ENCODE results near the gene FXYD6.

Gene FXYD6

DNA sequence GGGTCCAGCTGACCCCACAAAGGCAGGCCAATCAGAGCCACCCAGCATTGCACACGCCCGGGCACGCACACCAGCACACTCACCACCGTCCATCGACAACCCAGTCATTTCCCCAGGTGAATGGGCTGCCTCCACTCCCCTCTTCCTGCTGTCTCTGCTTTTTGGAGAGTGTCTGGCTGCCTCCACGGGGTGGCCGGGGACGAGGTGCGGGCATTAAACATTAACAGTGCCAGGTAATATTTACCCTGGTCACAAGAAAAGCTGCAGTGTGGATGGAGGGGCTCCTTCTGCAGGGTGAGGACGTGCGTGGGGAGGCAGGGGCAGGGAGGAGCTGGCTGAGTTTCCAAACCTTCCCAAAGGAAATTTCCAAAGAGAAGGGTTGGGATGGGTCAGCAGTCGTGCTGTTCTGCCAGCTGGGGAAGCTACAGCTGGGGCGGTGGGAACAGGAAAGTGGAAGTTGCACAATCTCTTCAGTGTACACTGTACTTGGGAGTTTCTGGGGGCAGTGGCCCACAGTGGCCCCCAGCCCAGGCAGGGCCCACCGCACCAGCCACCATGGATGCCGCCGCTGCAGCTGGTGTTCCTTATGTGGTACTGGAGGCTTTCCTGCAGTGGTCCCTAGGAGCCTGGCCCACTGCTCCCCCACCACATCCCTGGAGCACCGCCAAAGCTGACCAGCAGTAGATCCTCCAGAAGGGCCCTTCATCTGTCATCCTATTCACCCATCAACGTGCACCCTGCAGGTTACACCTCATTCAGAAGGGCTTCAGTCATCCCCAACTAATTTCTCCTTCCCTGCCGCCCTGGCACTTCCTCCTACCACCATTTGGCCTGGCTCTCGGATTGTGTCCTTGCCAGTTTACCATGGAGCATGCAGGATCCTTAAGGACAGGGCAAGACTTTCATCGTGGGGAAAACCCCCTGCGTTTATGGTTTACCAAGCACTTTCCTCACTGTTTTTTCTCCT is 51.6 kb downstream of the FXYD6 start, which contains the start of gene FXYD2:
TSS of gene FXYD2 (minus strand) at position 174 of the 967 bp plus-strand sequence. CDS start at position 108, 66 bp downstream.
- Mint-ChIP-seq H3K4me3 (no peak within 1 kb of the TSS), H3K9me3 (no peaks in the 10 kb centered on the region), H3K27ac (no peak within 1 kb of the TSS), H3K4me1 (ENCODE audit: low read depth) (peaks cover 20% of the 10 kb centered on the region), H3K27me3 (ENCODE audit: low read depth) (no peaks in the 10 kb centered on the region), H3K36me3 (ENCODE audit: low read depth) (no peaks in the 10 kb centered on the region)
- DNase-seq (ENCODE audit: low spot score), result no peak

DNA sequence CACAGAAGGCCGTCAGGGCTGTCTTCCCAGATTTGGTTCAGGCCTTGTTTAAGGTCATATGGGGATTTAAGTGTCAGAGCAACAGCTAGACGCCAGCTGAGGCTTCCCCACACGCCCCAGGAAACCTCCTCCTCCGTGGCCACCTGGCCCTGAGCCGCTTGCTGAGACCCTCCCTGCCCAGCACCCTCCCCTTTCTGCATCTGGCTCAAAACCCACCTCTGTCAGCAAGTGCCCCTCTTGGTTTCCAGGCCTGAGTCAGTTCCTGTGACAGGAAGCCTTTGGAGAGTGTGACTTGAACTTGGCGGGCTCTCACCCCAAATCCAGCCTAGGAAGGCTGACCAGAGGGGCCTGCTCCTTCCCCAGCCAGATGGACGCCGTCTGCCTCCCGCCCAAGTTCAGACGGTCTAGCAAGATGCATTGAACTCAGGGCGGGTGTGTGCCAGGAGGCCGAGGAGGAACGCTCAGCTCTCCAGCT is 52.5 kb downstream of the FXYD6 start:
- Mint-ChIP-seq H3K4me3 (no peak overlapping the region), H3K36me3 (ENCODE audit: low read depth) (no peaks in the 10 kb centered on the region), H3K27me3 (ENCODE audit: low read depth) (no peaks in the 10 kb centered on the region), H3K4me1 (ENCODE audit: low read depth) (peaks cover 21% of the 10 kb centered on the region), H3K27ac (no peak overlapping the region), H3K9me3 (no peaks in the 10 kb centered on the region)
- DNase-seq (ENCODE audit: low spot score), result no peak

DNA sequence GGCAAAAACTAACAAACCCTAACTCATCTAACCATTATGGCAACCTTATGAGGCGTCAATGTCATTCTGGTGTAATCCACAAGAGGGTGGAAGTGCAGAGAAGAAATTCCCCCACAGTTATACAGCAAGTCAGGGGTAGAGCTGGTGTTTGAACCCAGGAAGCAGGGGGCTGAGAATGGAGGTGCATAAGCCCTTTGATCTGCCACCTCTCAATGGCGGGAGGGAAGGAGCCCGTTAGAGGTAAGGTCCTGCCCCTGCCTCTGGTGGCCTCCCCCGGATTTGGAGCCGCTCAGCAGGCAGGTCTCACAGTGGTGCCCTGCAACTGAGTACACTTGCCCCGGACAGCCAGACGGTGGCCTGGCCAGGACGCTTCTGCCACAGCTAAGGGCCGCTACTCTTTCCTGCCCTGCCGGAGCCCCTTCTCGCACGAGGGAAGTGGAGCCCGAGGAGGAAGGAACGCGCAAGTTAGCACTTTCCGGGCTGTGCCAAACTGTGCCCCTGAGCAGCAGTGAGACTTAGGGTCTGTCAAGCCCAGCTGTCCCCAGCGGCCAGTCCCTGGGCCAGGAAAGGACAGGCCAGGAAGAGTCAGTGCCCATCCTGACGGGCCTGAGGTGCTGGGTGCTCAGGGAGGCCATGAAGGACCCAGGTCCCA is 53.0 kb downstream of the FXYD6 start:
- H3K27me3 Mint-ChIP-seq (ENCODE audit: low read depth), result no peaks in the 10 kb centered on the region
- H3K9me3 Mint-ChIP-seq, result no peaks in the 10 kb centered on the region
- H3K4me3 Mint-ChIP-seq, result no peak overlapping the region
- H3K4me1 Mint-ChIP-seq (ENCODE audit: low read depth), result peaks cover 20% of the 10 kb centered on the region
- H3K36me3 Mint-ChIP-seq (ENCODE audit: low read depth), result no peaks in the 10 kb centered on the region
- no peak for DNase-seq (ENCODE audit: low spot score)
- H3K27ac Mint-ChIP-seq, result no peak overlapping the region

DNA sequence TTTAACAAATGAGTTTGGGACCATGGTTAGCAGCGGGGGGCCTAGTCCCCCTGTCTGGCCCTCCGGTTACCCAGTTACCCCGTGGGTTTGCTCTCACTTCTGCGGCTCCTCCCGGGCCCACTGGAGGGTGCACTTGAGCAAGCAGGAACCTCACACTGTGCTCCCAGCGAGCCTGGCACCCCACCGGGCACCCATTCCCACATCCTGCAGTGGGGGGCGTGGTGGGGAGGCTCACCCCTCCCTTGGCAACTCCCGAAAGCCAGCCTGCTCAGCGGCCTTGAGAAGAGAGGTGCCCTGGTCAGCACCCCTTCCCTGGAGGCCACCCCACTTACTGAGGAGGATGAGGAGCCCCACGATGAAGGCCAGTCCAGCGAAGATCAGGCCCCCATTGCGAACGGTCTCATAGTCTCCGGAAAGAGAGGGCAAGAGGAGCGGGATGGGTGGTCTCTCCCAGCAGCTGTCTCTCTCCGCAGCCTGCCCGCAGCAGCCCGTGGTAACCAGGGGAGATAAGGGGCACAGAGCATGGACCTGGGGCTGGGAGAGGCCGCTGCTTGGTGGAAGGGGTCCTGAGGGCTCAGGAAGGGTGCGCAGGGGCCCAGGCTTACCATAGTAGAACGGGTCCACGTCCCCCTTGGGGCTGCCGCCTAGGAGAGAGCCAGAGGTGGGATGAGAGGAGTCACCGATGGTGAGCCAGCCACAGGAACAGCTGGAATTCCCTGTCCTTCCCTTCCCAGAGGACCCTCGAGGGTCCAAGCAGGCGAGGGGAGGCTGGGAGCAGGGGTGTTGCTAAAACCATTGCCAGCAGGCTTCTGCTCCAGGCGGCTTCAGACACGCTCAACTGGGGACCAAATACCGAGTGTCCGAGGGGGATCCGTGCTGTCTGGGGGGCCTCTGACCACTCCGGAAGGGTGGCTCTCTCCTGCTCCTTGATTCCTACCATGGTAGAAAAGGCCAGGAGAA is 54.1 kb downstream of the FXYD6 start:
- no peaks in the 10 kb centered on the region for H3K9me3 Mint-ChIP-seq
- no peak overlapping the region for H3K4me3 Mint-ChIP-seq
- no peaks in the 10 kb centered on the region for H3K27me3 Mint-ChIP-seq (ENCODE audit: low read depth)
- DNase-seq (ENCODE audit: low spot score), result no peak
- H3K27ac Mint-ChIP-seq, result no peak overlapping the region
- H3K36me3 Mint-ChIP-seq (ENCODE audit: low read depth), result no peaks in the 10 kb centered on the region
- H3K4me1 Mint-ChIP-seq (ENCODE audit: low read depth), result peaks cover 25% of the 10 kb centered on the region

DNA sequence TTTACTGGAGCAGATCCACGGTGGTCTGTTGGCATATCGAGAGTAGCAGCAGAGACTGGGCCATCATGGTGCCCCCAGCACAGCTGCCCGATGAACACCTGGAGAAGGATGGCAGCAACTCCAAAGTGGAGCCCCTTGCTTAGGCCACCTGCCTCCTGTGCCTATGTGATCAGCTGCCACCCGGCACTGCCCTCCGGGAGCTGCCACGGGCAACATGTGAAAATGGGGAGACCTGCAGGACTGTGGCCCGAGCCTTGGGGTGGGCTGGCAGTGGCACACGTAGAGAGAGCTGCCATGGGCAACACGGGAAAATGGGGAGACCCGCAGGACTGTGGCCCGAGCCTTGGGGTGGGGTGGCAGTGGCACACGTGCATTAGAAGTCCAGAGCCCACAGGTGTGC is 55.0 kb downstream of the FXYD6 start:
- H3K4me3 Mint-ChIP-seq, result no peak overlapping the region
- H3K9me3 Mint-ChIP-seq, result no peaks in the 10 kb centered on the region
- no peaks in the 10 kb centered on the region for H3K36me3 Mint-ChIP-seq (ENCODE audit: low read depth)
- no peaks in the 10 kb centered on the region for H3K27me3 Mint-ChIP-seq (ENCODE audit: low read depth)
- no peak overlapping the region for H3K27ac Mint-ChIP-seq
- H3K4me1 Mint-ChIP-seq (ENCODE audit: low read depth), result peaks cover 29% of the 10 kb centered on the region
- no peak for DNase-seq (ENCODE audit: low spot score)

DNA sequence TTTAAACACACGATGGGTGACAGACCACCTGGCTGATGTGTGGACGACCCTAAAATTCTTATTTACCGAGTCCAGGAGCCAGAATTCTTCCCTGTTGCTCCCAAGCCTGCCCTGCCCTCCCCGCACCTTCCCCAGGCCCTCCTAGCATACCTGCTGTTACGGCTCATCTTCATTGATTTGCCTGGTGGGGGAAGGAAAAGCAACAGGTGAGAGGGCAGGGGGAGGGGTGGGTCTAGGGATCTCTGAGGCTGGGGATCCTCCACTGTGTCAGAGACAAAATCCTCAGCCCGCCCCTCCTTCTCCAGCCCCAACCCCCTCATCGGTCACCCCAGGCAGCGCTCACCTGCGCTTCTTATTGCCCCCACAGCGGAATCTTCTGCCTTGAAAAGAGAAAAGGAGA is 55.9 kb downstream of the FXYD6 start:
- no peak for DNase-seq (ENCODE audit: low spot score)

DNA sequence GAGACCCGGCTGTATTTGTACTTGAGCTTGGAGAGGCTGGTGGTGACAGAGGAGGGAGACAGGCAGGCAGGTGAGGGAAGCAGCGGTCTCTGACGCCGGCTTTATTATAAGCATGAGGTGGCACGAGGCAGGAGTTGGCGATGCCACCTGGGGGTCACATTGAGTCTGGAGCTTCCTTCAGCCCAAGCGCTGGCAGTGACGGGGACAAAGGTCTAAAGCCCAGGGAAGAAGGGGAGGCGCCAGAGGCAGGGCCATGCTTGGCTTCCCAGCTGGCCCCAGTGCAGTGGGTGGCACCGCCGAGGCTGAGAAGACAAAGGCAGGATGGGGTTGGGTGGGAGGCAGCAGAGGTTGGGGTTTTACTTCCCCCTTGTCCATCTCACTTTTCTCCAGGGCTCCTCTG is 56.4 kb downstream of the FXYD6 start:
- H3K27me3 Mint-ChIP-seq (ENCODE audit: low read depth), result no peaks in the 10 kb centered on the region
- peaks cover 40% of the 10 kb centered on the region for H3K4me1 Mint-ChIP-seq (ENCODE audit: low read depth)
- DNase-seq (ENCODE audit: low spot score), result no peak
- H3K4me3 Mint-ChIP-seq, result no peak overlapping the region
- no peaks in the 10 kb centered on the region for H3K36me3 Mint-ChIP-seq (ENCODE audit: low read depth)
- no peak overlapping the region for H3K27ac Mint-ChIP-seq
- H3K9me3 Mint-ChIP-seq, result no peaks in the 10 kb centered on the region

More for the DNA sequence above, 55.9 kb downstream of the FXYD6 start:
- Mint-ChIP-seq H3K27ac (no peak overlapping the region), H3K4me1 (ENCODE audit: low read depth) (peaks cover 36% of the 10 kb centered on the region), H3K27me3 (ENCODE audit: low read depth) (no peaks in the 10 kb centered on the region), H3K4me3 (no peak overlapping the region), H3K36me3 (ENCODE audit: low read depth) (no peaks in the 10 kb centered on the region), H3K9me3 (no peaks in the 10 kb centered on the region)

DNA sequence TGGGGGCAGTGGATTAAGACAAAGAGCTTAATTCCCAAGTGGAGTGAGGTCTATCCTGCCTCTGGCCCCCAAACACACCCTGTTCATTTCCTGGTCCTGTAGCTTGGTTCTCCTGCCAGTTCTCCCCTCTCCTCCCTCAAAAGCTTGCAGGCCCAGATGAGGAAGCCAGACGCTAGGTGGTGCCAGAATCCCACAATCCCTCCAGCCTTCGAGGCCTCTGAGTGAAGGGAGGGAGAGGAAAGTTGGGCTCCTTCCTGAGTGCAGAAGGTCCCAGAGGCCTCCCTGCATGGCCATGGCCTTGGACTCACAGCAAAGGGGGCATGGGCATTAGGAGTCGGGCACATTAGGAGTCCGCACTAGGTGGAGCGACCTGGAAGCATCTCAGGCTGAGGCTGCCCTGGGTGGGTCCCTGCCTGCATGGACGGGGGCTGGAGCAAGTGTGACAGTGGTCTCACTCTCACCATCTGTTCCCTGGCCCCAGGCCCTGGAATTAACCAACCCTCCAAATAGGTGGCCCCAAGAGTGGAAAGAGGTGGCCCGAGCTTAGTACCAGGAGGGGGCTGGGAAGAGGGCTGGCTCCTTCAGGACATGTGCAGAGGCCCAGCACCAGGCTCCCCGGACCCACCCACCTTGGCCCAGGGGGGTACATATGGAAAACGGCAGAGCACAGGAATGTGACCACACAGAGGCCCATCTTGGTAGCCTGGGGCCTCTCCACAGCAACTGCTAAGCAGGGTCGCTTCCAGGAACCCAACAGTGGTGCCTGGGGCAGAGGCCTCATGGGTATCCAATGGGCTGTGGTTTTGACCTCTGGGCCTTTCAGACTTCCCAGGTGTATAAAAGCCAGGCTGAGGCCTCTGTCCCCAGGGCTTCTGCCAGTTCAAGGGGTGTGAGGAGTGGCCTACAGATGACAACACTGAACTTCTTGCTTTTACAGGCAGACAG is 57.1 kb downstream of the FXYD6 start:
- no peaks in the 10 kb centered on the region for H3K36me3 Mint-ChIP-seq (ENCODE audit: low read depth)
- no peaks in the 10 kb centered on the region for H3K27me3 Mint-ChIP-seq (ENCODE audit: low read depth)
- no peak overlapping the region for H3K4me3 Mint-ChIP-seq
- H3K9me3 Mint-ChIP-seq, result no peaks in the 10 kb centered on the region
- H3K4me1 Mint-ChIP-seq (ENCODE audit: low read depth), result peaks cover 45% of the 10 kb centered on the region
- no peak for DNase-seq (ENCODE audit: low spot score)
- no peak overlapping the region for H3K27ac Mint-ChIP-seq

DNA sequence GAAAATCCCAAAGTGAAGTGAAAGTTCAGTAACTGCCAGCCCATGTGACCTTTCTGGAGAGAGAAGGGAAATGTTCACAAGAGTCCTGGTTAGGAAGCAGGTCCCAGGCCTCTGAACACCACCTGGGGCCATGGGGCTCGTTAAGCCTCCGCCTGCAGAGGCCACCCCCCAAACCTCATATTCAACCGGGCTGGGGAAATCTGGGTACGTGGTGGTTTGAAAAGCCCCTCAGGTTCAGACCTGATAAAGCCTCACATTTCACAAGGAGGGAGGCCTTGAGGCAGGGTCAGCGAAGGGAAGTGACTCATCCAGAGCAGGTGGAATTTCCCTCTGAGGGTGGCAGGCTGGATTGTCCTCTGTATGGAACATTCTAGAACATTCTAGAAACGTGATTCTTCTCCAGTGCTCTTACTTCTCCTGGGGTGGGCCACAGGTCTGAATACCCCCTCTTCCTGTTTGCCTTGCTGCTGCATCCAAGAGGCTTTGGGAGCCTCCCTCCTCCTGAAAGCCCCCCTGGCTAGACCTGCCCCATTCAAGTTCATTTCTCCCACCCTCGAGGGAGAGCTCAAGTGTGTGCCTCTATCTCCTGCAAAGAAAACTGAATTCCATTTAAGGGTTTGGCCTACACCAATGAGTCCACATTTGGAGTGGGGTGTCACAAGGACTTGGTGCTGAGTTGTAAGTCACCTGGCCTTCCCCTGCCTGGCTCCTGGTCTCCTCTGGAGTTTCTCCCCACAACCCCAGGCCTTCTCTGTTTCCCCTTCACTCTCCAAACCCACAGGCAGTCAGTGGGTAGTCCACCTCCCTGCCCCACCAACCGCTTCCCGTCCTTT is 58.2 kb downstream of the FXYD6 start:
- Mint-ChIP-seq H3K36me3 (ENCODE audit: low read depth) (no peaks in the 10 kb centered on the region), H3K27ac (peak overlapping the region; percentile 94), H3K4me3 (no peak overlapping the region), H3K4me1 (ENCODE audit: low read depth) (peaks cover 48% of the 10 kb centered on the region), H3K9me3 (no peaks in the 10 kb centered on the region), H3K27me3 (ENCODE audit: low read depth) (no peaks in the 10 kb centered on the region)
- peak; percentile 74 for DNase-seq (ENCODE audit: low spot score)

DNA sequence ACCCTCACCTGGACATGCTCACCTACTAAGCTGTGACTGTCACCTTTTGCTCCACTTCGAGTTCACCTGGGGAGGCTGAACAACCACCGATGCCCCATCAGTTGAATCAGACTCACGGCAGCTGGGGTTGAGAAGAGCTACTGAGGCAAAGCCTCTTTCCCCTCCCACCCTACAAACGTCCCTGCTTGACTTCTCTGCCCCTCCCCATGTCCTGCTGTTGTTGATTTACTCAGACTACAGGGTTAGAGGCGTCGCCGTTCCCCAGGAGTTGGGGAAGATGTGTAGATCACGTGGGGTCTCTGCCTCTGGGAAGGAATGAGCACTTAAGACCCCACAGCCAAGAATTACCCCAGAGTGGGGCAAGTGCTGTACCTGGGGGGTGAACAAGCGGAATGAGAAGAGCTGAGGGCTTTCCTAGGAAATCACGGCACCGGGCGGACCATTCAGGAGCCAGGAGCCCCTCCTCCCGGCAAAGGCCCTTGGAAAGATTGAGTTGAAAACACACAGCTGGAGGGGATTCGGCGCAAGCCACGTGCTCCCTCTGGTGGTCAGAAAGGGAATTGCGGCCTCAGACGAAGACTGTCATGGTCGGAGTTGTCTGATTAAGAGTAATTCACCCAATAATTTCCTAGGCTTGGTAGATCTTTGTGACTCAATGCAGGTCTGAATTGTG is 59.0 kb downstream of the FXYD6 start:
- peak; percentile 86 for DNase-seq (ENCODE audit: low spot score)
- Mint-ChIP-seq H3K4me3 (peak overlapping the region; percentile 59), H3K9me3 (no peaks in the 10 kb centered on the region), H3K27ac (peak overlapping the region; percentile 94), H3K36me3 (ENCODE audit: low read depth) (no peaks in the 10 kb centered on the region), H3K27me3 (ENCODE audit: low read depth) (no peaks in the 10 kb centered on the region), H3K4me1 (ENCODE audit: low read depth) (peaks cover 45% of the 10 kb centered on the region)

DNA sequence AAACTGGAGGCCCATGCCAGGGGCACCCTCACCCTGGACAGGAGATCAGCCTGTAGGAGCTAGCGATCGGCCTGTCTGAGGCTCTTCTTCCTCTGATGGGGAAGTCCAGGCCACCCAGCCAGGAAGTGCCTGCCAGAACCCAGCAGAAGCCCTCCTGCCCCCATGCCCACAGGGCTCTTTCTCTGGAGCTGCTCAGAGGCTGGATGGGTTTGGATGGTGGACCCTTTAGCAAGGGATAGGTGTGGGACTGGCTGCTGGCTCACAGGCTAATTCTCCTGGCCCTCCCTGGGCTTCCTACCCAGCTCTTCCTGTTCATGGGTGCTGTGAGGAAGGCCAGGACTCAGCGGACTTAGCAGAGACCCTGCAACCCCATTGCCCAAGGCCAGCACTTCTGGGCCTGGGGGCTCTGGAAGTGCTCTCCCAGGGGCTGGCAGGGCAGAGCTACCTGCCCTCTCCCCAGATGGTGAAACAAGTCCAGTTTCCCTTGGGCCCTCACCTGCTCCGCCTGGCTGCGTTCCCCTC is 59.6 kb downstream of the FXYD6 start:
- Mint-ChIP-seq H3K27ac (peak overlapping the region; percentile 94), H3K36me3 (ENCODE audit: low read depth) (no peaks in the 10 kb centered on the region), H3K9me3 (no peaks in the 10 kb centered on the region), H3K4me1 (ENCODE audit: low read depth) (peaks cover 45% of the 10 kb centered on the region), H3K27me3 (ENCODE audit: low read depth) (no peaks in the 10 kb centered on the region), H3K4me3 (peak overlapping the region; percentile 59)
- no peak for DNase-seq (ENCODE audit: low spot score)
